ENCODE results near the gene LRRTM3.

LRRTM3 gene

GRCh38 chr10:66940965-66941364 lies 15.1 kb downstream of the LRRTM3 start:
- DNase-seq, result no peak

- no peak for DNase-seq
These were observed 15.7 kb downstream of the LRRTM3 start for GRCh38 chr10:66941491-66941890.

DNA sequence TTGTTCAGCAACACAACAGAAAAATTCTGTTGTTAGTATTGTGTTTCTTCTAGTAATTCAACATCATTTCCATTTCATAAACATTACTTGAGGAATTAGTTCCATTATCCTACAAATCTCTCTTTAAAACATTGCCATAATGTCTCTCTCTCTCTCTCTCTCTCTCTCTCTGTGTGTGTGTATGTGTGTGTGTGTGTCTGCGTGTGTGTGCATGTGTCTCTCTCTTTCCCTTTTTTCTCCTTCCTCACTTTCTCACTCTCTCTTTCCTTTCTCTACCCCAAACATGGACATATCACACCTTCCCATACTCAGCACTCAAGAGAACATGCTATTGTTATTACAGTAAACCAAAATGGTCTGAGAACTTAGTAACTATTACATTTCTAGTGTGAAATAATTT lies 16.6 kb downstream of the LRRTM3 start:
- no peak for DNase-seq

DNA sequence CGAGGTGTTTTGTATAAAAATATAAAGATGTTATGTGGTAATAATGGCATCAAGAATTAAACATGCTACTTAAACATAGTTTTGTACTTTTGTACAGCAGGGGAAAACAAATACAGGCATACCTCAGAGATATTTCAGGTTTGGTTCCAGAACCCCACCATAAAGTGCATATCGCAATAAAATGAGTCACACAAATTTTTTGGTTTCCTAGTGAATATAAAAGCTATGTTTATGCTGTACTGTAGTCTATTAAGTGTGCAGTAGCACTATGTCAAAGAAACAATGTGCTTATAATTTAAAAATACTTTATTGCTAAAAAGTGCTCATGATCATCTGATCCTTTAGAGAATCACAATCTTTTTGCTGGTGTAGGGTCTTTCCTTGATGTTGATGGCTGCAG lies 17.8 kb downstream of the LRRTM3 start:
- DNase-seq, result no peak

GRCh38 chr10:66951896-66952295 lies 26.1 kb downstream of the LRRTM3 start:
- DNase-seq, result no peak

GRCh38 chr10:66958466-66958865 lies 32.6 kb downstream of the LRRTM3 start:
- DNase-seq, result no peak

DNA sequence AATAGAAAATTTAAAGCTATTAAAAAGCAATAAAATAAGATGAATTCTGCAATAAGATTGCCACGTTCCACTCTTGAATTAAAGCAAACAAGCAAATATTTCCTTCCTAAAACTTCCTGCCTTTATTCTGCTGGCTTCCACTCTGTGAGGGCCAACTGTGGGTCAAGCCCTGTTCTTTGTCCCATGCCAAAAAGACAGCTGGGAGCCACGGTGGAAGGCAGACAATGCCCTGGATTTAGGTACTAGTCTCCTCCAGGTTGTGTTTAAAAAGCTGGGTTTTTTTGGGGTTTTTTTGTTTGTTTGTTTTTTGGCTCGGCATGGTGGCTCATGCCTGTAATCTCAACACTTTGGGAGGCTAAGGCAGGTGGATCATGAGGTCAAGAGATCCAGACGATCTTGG lies 39.1 kb downstream of the LRRTM3 start:
- DNase-seq, result no peak

DNA sequence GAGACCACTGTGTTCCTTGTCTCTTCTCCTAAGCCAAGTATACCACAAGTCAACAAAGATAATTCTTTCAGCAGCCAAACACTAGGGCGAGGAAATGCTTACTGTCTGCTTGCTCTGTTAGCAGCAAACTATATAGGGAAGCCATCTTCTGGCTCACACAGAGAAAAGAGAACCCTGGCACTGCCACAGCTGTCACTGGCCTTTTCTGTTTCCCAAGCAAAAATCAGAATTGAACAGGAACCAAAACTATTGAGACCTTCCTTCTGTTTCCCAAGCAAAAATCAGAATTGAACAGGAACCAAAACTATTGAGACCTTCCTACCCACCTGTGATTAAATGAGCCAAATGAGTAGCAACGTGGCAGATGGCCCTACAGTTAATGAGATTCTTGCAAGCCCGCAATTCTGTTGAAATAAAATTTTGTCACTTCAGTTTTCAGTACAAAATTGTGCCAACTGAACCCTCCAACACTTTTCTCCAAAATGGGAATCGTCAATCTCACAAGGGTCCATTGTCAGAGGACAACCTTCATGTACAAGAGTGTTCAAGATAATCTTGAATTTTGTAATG lies 54.5 kb downstream of the LRRTM3 start:
- DNase-seq, result no peak

GRCh38 chr10:66981361-66982052 lies 55.7 kb downstream of the LRRTM3 start:
- DNase-seq, result no peak

DNA sequence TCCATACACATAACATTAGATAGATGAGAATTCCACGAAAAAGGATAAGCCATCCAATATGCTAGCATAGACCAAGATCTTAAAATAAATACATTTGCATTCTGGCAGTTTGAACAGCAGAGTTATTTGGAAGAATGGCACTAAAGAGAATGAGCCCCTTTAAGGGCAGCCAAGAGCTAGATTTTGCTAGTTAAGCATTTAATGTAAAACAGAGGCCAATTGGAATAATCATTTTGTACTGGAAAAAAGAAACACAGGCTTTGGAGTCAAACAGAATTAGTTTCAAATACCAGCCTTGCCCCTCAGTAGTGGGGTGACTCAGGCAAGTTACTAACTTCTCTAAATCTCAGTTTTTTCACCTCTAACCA lies 56.2 kb downstream of the LRRTM3 start:
- DNase-seq, result no peak

GRCh38 chr10:66982792-66983474 lies 57.1 kb downstream of the LRRTM3 start:
- DNase-seq, result no peak

DNA sequence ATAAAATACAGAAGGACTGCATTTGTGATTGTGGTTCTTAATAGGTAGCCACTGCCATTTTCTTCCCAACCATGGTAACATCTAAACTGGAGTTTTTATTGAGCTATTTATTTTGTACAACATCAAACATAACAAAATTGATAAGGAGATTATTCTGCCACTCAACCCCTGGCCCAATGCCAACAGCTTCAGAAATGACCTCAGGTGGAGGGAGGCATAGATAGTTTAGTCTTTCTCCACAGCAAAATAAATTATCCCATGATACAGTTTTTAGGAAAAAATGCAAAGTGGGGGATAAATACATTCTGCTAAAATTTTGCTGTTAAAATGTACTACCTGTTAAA lies 57.6 kb downstream of the LRRTM3 start:
- DNase-seq, result no peak

GRCh38 chr10:66990143-66990830 lies 64.5 kb downstream of the LRRTM3 start:
- no peak for DNase-seq

DNA sequence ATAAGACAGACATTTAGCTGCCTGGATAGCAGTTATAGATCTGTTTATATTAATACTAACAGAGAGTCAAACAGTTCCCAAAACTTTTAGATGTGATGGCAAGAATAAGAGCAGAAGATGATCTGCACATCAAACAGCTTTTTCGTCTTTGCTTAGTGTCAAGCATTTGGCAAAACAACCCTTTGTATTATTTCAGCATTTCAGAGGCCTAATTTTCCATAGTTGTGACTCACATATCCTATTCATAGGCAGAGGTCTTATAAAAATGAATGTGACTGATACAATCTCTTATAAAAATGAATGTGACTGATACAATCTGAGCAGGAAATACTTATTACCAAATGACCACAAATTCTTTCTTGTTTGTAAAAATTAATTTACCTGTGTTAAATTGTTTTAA lies 71.2 kb downstream of the LRRTM3 start:
- DNase-seq, result no peak

- no peak for DNase-seq
These were observed 74.1 kb downstream of the LRRTM3 start for GRCh38 chr10:66999762-67000545.

DNA sequence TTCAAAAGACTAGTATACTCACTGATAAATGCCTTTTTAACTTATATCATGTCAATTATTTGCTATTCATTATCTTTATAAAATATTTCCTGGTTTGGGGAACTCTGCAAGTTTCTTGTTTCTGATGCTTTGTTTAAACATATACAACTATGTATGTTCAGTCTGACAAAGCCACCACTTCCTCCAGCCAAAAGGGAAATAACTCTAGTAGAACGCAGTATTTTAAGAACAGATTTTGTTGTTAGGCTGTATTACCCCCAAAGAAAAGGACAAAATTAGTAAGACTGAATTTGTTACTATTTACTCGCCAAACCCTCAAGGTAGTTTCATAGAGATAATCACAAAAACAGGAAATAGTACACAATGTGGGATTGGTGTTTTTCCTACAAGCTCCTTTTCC lies 78.9 kb downstream of the LRRTM3 start:
- no peak for DNase-seq

- DNase-seq, result no peak
These were observed 80.1 kb downstream of the LRRTM3 start for GRCh38 chr10:67005981-67006380.

DNA sequence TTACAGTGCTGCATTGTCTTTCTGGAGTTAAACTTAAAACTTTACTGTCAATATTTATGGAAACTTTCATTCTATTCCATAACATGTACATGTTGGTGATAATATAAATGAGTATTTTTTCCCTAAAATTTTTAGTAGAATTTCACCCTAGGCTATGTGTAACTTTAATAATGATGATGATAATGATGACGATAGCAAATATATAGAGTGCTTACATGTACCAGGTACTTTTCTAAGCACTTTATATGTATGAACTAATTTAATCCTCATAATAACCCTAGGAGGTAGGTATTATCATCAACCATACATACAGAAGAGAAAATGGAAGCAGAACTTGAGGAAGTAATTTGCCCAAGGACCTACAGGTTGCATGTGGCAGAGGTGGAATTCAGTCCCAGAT lies 85.6 kb downstream of the LRRTM3 start:
- DNase-seq, result no peak

GRCh38 chr10:67011981-67012380 lies 86.1 kb downstream of the LRRTM3 start:
- DNase-seq, result no peak

DNA sequence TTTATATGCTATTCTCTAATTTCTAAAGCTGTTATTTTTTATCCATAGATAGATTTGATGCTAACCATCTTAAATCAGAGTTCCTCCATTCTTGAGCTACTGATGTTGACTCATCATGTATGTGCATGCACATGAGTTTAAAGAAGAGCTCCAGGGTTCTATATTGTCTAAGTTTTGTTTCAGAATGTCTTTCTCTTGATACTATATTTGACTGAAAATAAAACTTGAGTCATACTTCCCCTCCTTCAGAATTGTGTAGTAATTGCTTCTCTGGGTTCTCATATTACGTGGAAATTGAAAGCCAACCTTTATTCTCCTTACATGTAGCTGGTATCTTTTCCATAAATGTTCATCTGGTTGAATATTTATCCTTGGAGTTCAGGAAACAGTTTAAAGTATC lies 89.4 kb downstream of the LRRTM3 start:
- DNase-seq, result no peak

DNA sequence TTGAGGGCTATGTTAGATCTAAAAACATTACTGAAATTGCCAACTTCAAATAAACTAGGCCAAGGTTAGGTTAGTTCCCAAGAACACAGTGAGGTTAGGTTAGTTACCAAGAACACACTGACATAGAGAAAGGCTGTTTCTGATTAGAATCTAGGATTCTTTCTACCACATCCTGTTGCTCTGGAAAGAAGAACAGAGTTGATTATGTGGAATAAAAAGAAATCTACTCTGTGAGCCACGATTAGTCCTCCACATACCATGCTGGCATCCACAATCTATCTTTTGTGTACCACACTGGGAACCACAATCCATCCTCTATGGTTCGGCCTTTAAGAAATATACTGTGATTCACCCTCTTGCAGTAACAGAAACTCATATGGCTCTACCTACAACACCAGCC lies 91.4 kb downstream of the LRRTM3 start:
- DNase-seq, result no peak

DNA sequence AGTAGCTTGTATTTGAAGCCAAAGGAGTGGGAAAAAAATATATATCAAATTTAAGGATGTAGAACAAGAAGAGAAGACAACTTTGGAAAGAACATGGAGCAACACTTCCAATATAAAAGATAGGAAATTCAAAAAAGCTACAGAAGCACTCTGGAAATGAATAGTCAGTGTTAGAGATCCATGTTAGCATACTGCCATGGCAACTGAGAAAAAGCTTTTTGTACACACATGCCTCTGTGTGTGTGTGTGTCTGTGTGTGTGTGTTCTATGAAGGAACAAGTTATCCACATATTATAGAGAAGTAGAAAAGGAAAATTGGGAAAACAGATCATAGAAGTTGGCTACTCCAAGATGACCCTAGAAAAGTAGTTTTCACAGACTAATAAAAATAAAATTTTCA lies 96.3 kb downstream of the LRRTM3 start:
- no peak for DNase-seq

GRCh38 chr10:67033878-67034277 lies 108.0 kb downstream of the LRRTM3 start:
- no peak for DNase-seq
